HEK293 (cell line): ENCODE results near the gene HTATSF1.

Experiments used
- CTCF ChIA-PET: fragments of 350-600 bp; formaldehyde crosslinking; extraction: SDS; loops from one replicate; lab custom pipeline; 2021; ENCODE audit warnings: antibody characterized with exemption; lab: Yijun Ruan, JAX
- POLR2A ChIA-PET: fragments of 300-600 bp; formaldehyde crosslinking; extraction: SDS; loops from one replicate; lab custom pipeline; 2020; ENCODE audit warnings: antibody characterized with exemption, inconsistent platforms; lab: Yijun Ruan, JAX
- H3K27ac ChIP-seq: fragments of 200-500 bp; sonication (Bioruptor generic); 2 replicates; pipeline ENCODE4 v1.5.1; 2014; ENCODE audit warnings: low read depth, low read length, control low read depth, inconsistent platforms; ENCODE audit errors: extremely low read depth
- H3K36me3 ChIP-seq, 2 experiments: fragments of 200-500 bp in 1 of 2; sonication (Bioruptor generic) in 1 of 2; 1 replicate in 1 of 2; 2 replicates in 1 of 2; pipeline ENCODE4 v1.5.1; 2014 to 2017; ENCODE audit warnings: inconsistent platforms in 2 of 2, low read length in 2 of 2; ENCODE audit not compliant: control insufficient read depth in 2 of 2, insufficient read depth in 1 of 2
- H3K4me1 ChIP-seq: fragments of 200-500 bp; sonication (Bioruptor generic); 2 replicates; pipeline ENCODE4 v1.5.1; 2014; ENCODE audit warnings: mild to moderate bottlenecking, low read length, inconsistent platforms; ENCODE audit not compliant: control insufficient read depth, insufficient read depth
- H3K4me3 ChIP-seq: 2 replicates; pipeline ENCODE4 v1.5.1; 2011; ENCODE audit warnings: low read depth, mild to moderate bottlenecking, control low read depth, low read length, moderate library complexity
- H3K9me3 ChIP-seq: fragments of 200-500 bp; sonication (Bioruptor generic); 2 replicates; pipeline ENCODE4 v1.5.1; 2014; ENCODE audit warnings: low read depth, low read length, inconsistent platforms; ENCODE audit not compliant: control insufficient read depth, insufficient read depth
- GLIS1 ChIP-seq: fragments of 450-650 bp; formaldehyde crosslinking; IDR thresholded peaks from 2 replicates; pipeline ENCODE4 v1.5.1; 2016; ENCODE audit warnings: missing biosample characterization, missing genetic modification characterization
- PRDM2 ChIP-seq: fragments of 450-650 bp; formaldehyde crosslinking; IDR thresholded peaks from 2 replicates; pipeline ENCODE4 v1.5.1; 2016; ENCODE audit warnings: missing biosample characterization, missing genetic modification characterization, borderline replicate concordance
- PRDM6 ChIP-seq: fragments of 450-650 bp; formaldehyde crosslinking; IDR thresholded peaks from 2 replicates; pipeline ENCODE4 v1.5.1; 2017; ENCODE audit warnings: missing biosample characterization, missing genetic modification characterization
- REST ChIP-seq: fragments of 450-650 bp; formaldehyde crosslinking; IDR thresholded peaks from 2 replicates; pipeline ENCODE4 v1.5.1; 2016; ENCODE audit warnings: missing biosample characterization, missing genetic modification characterization
- SCRT1 ChIP-seq: fragments of 450-650 bp; formaldehyde crosslinking; IDR thresholded peaks from 2 replicates; pipeline ENCODE4 v1.5.1; 2016; ENCODE audit warnings: missing biosample characterization, missing genetic modification characterization, borderline replicate concordance
- TCF7L2 ChIP-seq: IDR thresholded peaks from 2 replicates; pipeline ENCODE4 v1.6.1; 2011; ENCODE audit warnings: low read depth, mild to moderate bottlenecking, inconsistent platforms, low read length, moderate library complexity, borderline replicate concordance
- TRIM28 ChIP-seq: IDR thresholded peaks from 2 replicates; pipeline ENCODE4 v1.6.1; 2011; ENCODE audit warnings: low read length, control low read depth, borderline replicate concordance
- ZBTB11 ChIP-seq: fragments of 450-650 bp; formaldehyde crosslinking; conservative IDR thresholded peaks from 2 replicates; pipeline ENCODE4 v1.5.1; 2016; ENCODE audit warnings: low read depth, missing biosample characterization, missing genetic modification characterization
- ZBTB49 ChIP-seq: fragments of 450-650 bp; formaldehyde crosslinking; IDR thresholded peaks from 2 replicates; pipeline ENCODE4 v1.5.1; 2016; ENCODE audit warnings: missing biosample characterization, missing genetic modification characterization, low read depth
- ZBTB8A ChIP-seq: fragments of 450-650 bp; formaldehyde crosslinking; IDR thresholded peaks from 2 replicates; pipeline ENCODE4 v1.5.1; 2016; ENCODE audit warnings: missing biosample characterization, missing genetic modification characterization
- ZNF155 ChIP-seq: fragments of 450-650 bp; formaldehyde crosslinking; IDR thresholded peaks from 2 replicates; pipeline ENCODE4 v1.5.1; 2016; ENCODE audit warnings: missing biosample characterization, missing genetic modification characterization
- ZNF2 ChIP-seq: fragments of 450-650 bp; formaldehyde crosslinking; IDR thresholded peaks from 2 replicates; pipeline ENCODE4 v1.5.1; 2016; ENCODE audit warnings: missing biosample characterization, missing genetic modification characterization
- ZNF350 ChIP-seq: fragments of 450-650 bp; formaldehyde crosslinking; IDR thresholded peaks from 2 replicates; pipeline ENCODE4 v1.5.0; 2017; ENCODE audit warnings: missing biosample characterization, mild to moderate bottlenecking, missing genetic modification characterization
- ZNF692 ChIP-seq: fragments of 450-650 bp; formaldehyde crosslinking; IDR thresholded peaks from 2 replicates; pipeline ENCODE4 v1.5.1; 2016; ENCODE audit warnings: missing biosample characterization, missing genetic modification characterization
- ZSCAN4 ChIP-seq: fragments of 450-650 bp; formaldehyde crosslinking; IDR thresholded peaks from 2 replicates; pipeline ENCODE4 v1.5.1; 2017; ENCODE audit warnings: missing biosample characterization, missing genetic modification characterization

Gene HTATSF1

GRCh38 chrX:136541294-136541693 lies 43.9 kb downstream of the HTATSF1 start:
- POLR2A ChIA-PET, result no interaction called here
- no peak overlapping the region for H3K4me3 ChIP-seq
- H3K9me3 ChIP-seq, result no peaks in the 10 kb centered on the region
- H3K27ac ChIP-seq, result no peak overlapping the region; the same call in 1 of the 2 replicates
- peaks cover 9% of the 10 kb centered on the region for H3K4me1 ChIP-seq
- H3K36me3 ChIP-seq, result no peaks in the 10 kb centered on the region
- CTCF ChIA-PET, result interaction anchor here (0.7 kb wide), 1 partner anchor 144 kb away, joined by 4 read pairs; no protein-coding TSS in a partner anchor
- no peak for TF ChIP-seq PRDM2
- TF ChIP-seq ZNF2, result no peak
- TF ChIP-seq REST (tag by site-specific recombination), result no peak
- no peak for TF ChIP-seq ZBTB49 (tag by site-specific recombination)
- TF ChIP-seq TRIM28, result peak; percentile 85
- TF ChIP-seq ZBTB8A (tag by site-specific recombination), result no peak
- peak; percentile 92 for TF ChIP-seq TCF7L2
- TF ChIP-seq PRDM6 (tag by site-specific recombination), result peak; percentile 53; the same call in 1 of the 2 replicates
- no peak for TF ChIP-seq ZNF350 (tag by site-specific recombination)
- TF ChIP-seq ZSCAN4 (tag by site-specific recombination), result no peak
- TF ChIP-seq ZNF155, result no peak
- peak; percentile 17; the same call in 1 of the 2 replicates for TF ChIP-seq ZNF692 (tag by site-specific recombination)
- peak; percentile 88 for TF ChIP-seq GLIS1 (tag by site-specific recombination)
- TF ChIP-seq ZBTB11, result no peak
- no peak for TF ChIP-seq SCRT1
